Activated CD4-positive, alpha-beta T cell treated with anti-CD3 and anti-CD28 coated beads for 36 hours (primary cell): ENCODE measurements around the gene POU1F1. TPM values are rescaled to one million over a fixed set of nuclear protein-coding genes. Genes with fewer than 3 reads are reported as not detected.
"Not testable (repeated sequence)": the region's sequence is repeated elsewhere in the genome, so short reads cannot be mapped to it uniquely, and the experiment has no call there.

Experiments used
- ATAC-seq: fragments of 200-7000 bp; cut with Tn5 transposase; one replicate; pipeline ENCODE4 v1.10.0; 2021; ENCODE audit warnings: mild to moderate bottlenecking, moderate library complexity
- CTCF ChIA-PET: fragments of 350-600 bp; sonication (Branson Sonifier 250); formaldehyde crosslinking; loops from one replicate; lab custom pipeline; 2021; ENCODE audit warnings: antibody characterized with exemption; lab: Charles Lee
- POLR2A ChIA-PET: fragments of 350-600 bp; sonication (Branson Sonifier 250); formaldehyde crosslinking; loops from one replicate; lab custom pipeline; 2021; ENCODE audit warnings: antibody characterized with exemption, inconsistent platforms; lab: Charles Lee
- DNase-seq: peaks from one replicate; pipeline ENCODE4 v3.0.0-alpha.2; 2020
- H3K27ac Mint-ChIP-seq: one replicate; pipeline ENCODE4 v1.8.0; 2021; ENCODE audit warnings: mixed read lengths
- H3K27me3 Mint-ChIP-seq: one replicate; pipeline ENCODE4 v1.8.0; 2021; ENCODE audit warnings: mixed read lengths
- H3K36me3 Mint-ChIP-seq: one replicate; pipeline ENCODE4 v1.8.0; 2021; ENCODE audit warnings: low read depth, mixed read lengths
- H3K4me1 Mint-ChIP-seq: one replicate; pipeline ENCODE4 v1.8.0; 2021; ENCODE audit warnings: mixed read lengths
- H3K4me3 Mint-ChIP-seq: one replicate; pipeline ENCODE4 v1.8.0; 2021; ENCODE audit warnings: mild to moderate bottlenecking, moderate library complexity, mixed read lengths
- H3K9me3 Mint-ChIP-seq: one replicate; pipeline ENCODE4 v1.8.0; 2021; ENCODE audit warnings: low read depth, mixed read lengths
- intact Hi-C, 2 experiments: fragments of 100-400 bp; cut with DNase I in 1 of 2; cut with micrococcal nuclease in 1 of 2; formaldehyde crosslinking; loops; one replicate each; pipeline versions ENCODE4 v1.14.2 to v1.15.1; 2022 to 2024; cut with DNase I, micrococcal nuclease
- total RNA-seq, 2 experiments: library from RNA; stranded (reverse); gene quantifications; one replicate each; pipeline ENCODE4 v1.2.3, GENCODE V29; 2021

POU1F1 gene
- total RNA-seq, 2 experiments from 2014 or later: not detected

DNA sequence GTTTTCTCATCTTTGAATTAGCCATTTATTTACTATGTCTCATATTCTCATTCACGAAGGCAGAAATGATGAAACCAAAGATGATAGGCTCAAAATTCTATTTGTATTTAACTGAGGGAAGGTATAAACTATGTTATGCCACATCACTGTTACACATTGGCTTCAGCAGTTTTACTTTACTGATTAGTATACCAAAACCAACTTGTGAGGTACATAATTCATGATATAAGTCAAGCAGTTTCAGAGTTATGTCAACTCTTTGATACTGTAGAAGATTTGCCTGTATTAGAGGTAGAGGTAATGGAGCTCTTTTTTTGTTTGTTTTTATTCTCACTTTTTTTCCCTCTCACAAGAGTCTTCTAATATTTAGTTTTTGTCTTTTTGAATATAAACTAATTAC lies 26.4 kb downstream of the POU1F1 start:
- Mint-ChIP-seq H3K27ac (no peak overlapping the region), H3K4me1 (peaks cover 8% of the 10 kb centered on the region), H3K27me3 (no peaks in the 10 kb centered on the region), H3K9me3 (no peaks in the 10 kb centered on the region), H3K4me3 (no peak overlapping the region), H3K36me3 (peaks cover 27% of the 10 kb centered on the region)
- DNase-seq (no peak), ATAC-seq (no peak)
- POLR2A ChIA-PET: no interaction called here
- CTCF ChIA-PET: interaction anchor here (2.6 kb wide), 1 partner anchor 10 kb away, joined by 20 read pairs; no protein-coding TSS in a partner anchor
- intact Hi-C loops: no loop called here

DNA sequence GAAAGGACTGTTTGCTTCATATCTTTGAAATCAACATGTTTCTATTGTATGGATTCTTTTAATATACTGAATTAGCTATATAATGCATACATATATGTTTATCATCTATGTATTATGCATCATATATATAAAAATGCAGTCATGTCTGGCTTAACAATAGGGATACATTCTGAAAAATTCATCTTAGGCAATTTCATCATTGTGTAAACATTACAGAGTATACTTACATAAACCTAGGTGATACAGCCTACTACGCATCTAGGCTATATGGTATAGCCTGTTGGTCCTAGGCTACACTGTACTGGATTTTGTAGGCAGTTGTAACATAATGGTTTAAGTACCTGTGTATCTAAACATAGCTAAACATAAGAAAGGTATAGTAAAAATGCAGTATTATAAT lies 27.6 kb downstream of the POU1F1 start:
- Mint-ChIP-seq H3K4me3 (no peak overlapping the region), H3K4me1 (peaks cover 11% of the 10 kb centered on the region), H3K27me3 (no peaks in the 10 kb centered on the region), H3K36me3 (peaks cover 25% of the 10 kb centered on the region), H3K9me3 (no peaks in the 10 kb centered on the region), H3K27ac (no peak overlapping the region)
- ChIA-PET CTCF (interaction anchor here (2.6 kb wide), 1 partner anchor 11 kb away, joined by 20 read pairs; no protein-coding TSS in a partner anchor), POLR2A (no interaction called here)
- DNase-seq (no peak), ATAC-seq (no peak)
- intact Hi-C loops: no loop called here

GRCh38 chr3:87248231-87248630 lies 28.2 kb downstream of the POU1F1 start:
- CTCF ChIA-PET: not testable (repeated sequence)

GRCh38 chr3:87247430-87247773 lies 29.0 kb downstream of the POU1F1 start:
- ATAC-seq: peak; percentile 26
- peaks cover 20% of the 10 kb centered on the region for H3K36me3 Mint-ChIP-seq
- H3K9me3 Mint-ChIP-seq: no peaks in the 10 kb centered on the region
- CTCF ChIA-PET: interaction anchor here (0.8 to 1.7 kb wide), 2 partner anchors 12 to 24 kb away, joined by 3 to 10 read pairs; no protein-coding TSS in a partner anchor
- H3K27me3 Mint-ChIP-seq: no peaks in the 10 kb centered on the region
- H3K4me3 Mint-ChIP-seq: no peak overlapping the region
- DNase-seq: no peak
- intact Hi-C loops: no loop called here
- H3K4me1 Mint-ChIP-seq: peaks cover 11% of the 10 kb centered on the region
- POLR2A ChIA-PET: no interaction called here
- H3K27ac Mint-ChIP-seq: no peak overlapping the region

More at GRCh38 chr3:87248231-87248630, 28.2 kb downstream of the POU1F1 start:
- ATAC-seq, H3K9me3 Mint-ChIP-seq, POLR2A ChIA-PET, H3K27ac Mint-ChIP-seq, H3K4me3 Mint-ChIP-seq, DNase-seq, intact Hi-C loops, H3K27me3 Mint-ChIP-seq: not testable (repeated sequence)
- peaks cover 11% of the 10 kb centered on the region for H3K4me1 Mint-ChIP-seq
- peaks cover 22% of the 10 kb centered on the region for H3K36me3 Mint-ChIP-seq

DNA sequence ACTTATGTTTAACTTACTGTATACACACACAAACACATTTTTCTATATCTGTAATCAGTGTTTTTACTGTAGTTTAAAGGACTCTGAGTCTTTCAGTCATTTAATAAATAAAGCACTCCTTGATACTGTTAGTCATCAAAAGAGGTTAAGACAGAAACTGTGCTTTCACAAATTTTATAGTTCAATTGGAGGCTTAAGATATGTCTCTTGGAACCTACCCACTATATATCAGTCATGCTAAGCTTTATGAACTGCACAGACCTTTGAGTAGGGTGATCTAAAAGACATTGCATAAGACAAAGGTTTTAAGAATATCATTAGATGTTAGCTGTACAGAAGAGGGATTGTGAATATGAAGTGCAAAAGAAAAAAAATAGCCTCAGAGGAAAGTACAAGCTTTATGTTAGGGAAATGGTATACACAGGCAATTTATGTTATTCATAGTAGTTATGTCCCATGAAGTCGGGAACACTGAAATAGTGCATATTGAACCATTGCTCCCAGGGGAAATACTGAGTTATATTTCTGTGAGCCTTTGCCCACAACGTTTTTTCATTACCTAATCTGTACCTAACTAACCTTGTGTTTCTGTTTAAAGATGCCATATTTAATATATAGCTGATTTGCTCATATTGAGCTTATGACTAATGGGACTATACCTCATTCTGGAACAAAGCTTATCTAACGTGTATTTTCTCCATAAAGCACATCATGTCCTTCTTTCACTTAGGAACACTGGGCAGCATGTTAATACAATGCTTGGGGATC lies 29.5 kb downstream of the POU1F1 start:
- Mint-ChIP-seq H3K27ac (peak overlapping the region; percentile 33), H3K4me3 (no peak overlapping the region), H3K4me1 (peaks cover 12% of the 10 kb centered on the region), H3K27me3 (no peaks in the 10 kb centered on the region), H3K9me3 (no peaks in the 10 kb centered on the region), H3K36me3 (peaks cover 19% of the 10 kb centered on the region)
- no peak for DNase-seq
- intact Hi-C loops: no loop called here
- ChIA-PET POLR2A (no interaction called here), CTCF (interaction anchor here (0.8 to 1.7 kb wide), 2 partner anchors 13 to 24 kb away, joined by 3 to 10 read pairs; no protein-coding TSS in a partner anchor)
- ATAC-seq: peak; percentile 66

GRCh38 chr3:87236093-87236492 lies 40.3 kb downstream of the POU1F1 start:
- CTCF ChIA-PET: interaction anchor here (0.7 to 1.6 kb wide), 2 partner anchors 11 to 35 kb away, joined by 3 to 4 read pairs; no protein-coding TSS in a partner anchor
- no peak overlapping the region for H3K4me3 Mint-ChIP-seq
- intact Hi-C loops: no loop called here
- H3K27ac Mint-ChIP-seq: no peak overlapping the region
- no peak for DNase-seq
- no peaks in the 10 kb centered on the region for H3K27me3 Mint-ChIP-seq
- no peak for ATAC-seq
- H3K36me3 Mint-ChIP-seq: peaks cover 24% of the 10 kb centered on the region
- H3K4me1 Mint-ChIP-seq: peaks cover 33% of the 10 kb centered on the region
- H3K9me3 Mint-ChIP-seq: no peaks in the 10 kb centered on the region
- POLR2A ChIA-PET: no interaction called here

DNA sequence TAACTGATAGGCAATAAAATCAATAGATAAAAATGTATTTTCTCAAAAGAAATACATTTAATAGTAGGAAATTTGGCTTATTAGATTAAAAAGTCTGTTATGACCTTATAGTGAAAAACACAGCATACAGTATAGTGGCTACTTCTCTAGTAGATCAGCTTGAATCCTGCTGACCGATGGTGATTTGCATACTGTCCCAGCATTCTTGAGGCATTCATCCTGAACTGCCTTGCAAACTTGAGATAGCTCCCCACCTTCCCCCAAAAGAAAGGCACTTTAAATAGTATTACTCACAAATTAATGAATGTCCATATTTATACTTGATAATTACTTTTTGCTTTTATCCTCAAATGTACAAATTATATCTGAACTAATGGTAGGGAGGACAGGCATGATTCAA lies 42.6 kb downstream of the POU1F1 start:
- H3K36me3 Mint-ChIP-seq: peaks cover 19% of the 10 kb centered on the region
- DNase-seq: no peak
- no peaks in the 10 kb centered on the region for H3K27me3 Mint-ChIP-seq
- intact Hi-C loops: no loop called here
- CTCF ChIA-PET: no interaction called here
- H3K4me3 Mint-ChIP-seq: no peak overlapping the region
- H3K4me1 Mint-ChIP-seq: peaks cover 43% of the 10 kb centered on the region
- no peaks in the 10 kb centered on the region for H3K9me3 Mint-ChIP-seq
- no peak for ATAC-seq
- H3K27ac Mint-ChIP-seq: no peak overlapping the region
- POLR2A ChIA-PET: no interaction called here

DNA sequence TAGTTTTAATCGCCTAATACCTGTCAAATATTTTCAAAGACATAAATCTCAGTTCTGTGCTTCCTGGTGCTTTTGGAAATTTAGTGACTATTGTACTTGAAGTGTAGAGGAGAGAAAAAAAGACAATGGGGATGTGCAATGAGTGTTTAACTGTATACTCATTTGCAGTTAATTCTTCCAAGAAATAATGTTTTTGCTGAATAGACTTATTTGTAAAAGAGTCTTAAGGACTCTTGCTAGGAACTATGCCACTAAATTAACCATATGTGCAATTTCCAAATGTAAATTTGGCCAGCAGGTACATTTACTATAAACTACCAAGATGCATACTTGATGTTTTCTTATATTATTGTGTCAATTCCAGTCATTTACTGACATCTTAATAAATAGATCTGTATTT lies 47.3 kb downstream of the POU1F1 start:
- Mint-ChIP-seq H3K27me3 (peaks cover 2% of the 10 kb centered on the region), H3K4me1 (peaks cover 52% of the 10 kb centered on the region), H3K27ac (no peak overlapping the region), H3K4me3 (peak overlapping the region; percentile 97), H3K9me3 (no peaks in the 10 kb centered on the region), H3K36me3 (peaks cover 9% of the 10 kb centered on the region)
- DNase-seq: no peak
- intact Hi-C loops: loop anchor here in 1 of 2 experiments (5.0 kb wide), 1 partner anchor 828 kb away; the partner anchor contains the start of genes CGGBP1 and ZNF654
- ChIA-PET POLR2A (no interaction called here), CTCF (no interaction called here)
- no peak for ATAC-seq

DNA sequence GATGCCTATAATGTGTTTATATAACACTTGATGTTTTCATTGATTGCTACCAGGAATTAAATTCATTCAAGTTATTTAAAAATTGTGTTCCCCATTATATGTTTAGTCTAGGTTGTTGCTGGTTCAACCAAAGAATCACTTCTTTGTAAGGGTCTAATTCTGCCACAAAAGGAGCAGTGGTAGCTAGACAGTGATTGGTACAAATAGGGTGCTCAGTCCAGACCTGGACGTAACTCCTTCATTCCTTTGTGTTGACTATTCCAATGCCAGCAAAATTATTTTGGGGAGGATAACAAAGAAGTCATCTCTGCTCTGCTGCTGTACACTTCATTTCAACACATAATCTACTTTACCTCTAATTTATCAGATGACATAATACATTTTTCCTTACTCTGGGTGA lies 48.1 kb downstream of the POU1F1 start:
- ATAC-seq (no peak), DNase-seq (no peak)
- H3K9me3 Mint-ChIP-seq: no peaks in the 10 kb centered on the region
- POLR2A ChIA-PET: no interaction called here
- CTCF ChIA-PET: interaction anchor here (0.6 to 1.5 kb wide), 4 partner anchors 34 to 168 kb away, joined by 3 to 4 read pairs (median 4); no protein-coding TSS in a partner anchor
- intact Hi-C loops: loop anchor here in 1 of 2 experiments (5.0 kb wide), 1 partner anchor 829 kb away; the partner anchor contains the start of genes CGGBP1 and ZNF654
- H3K27ac Mint-ChIP-seq: no peak overlapping the region
- H3K27me3 Mint-ChIP-seq: peaks cover 2% of the 10 kb centered on the region
- peaks cover 49% of the 10 kb centered on the region for H3K4me1 Mint-ChIP-seq
- peak overlapping the region; percentile 97 for H3K4me3 Mint-ChIP-seq
- H3K36me3 Mint-ChIP-seq: peaks cover 9% of the 10 kb centered on the region

GRCh38 chr3:87227835-87228144 lies 48.6 kb downstream of the POU1F1 start:
- intact Hi-C loops: loop anchor here (1.0 to 5.0 kb wide), 2 partner anchors 830 to 922 kb away; partner anchors contain the start of genes C3orf38 (in 1 of the 2), CGGBP1 (in 1 of the 2) and ZNF654 (in 1 of the 2)
- ChIA-PET POLR2A (no interaction called here), CTCF (interaction anchor here (1.0 to 1.5 kb wide), 2 partner anchors 34 to 48 kb away, joined by 3 to 4 read pairs; no protein-coding TSS in a partner anchor)
- H3K9me3 Mint-ChIP-seq: peaks cover 3% of the 10 kb centered on the region
- H3K36me3 Mint-ChIP-seq: peaks cover 9% of the 10 kb centered on the region
- DNase-seq (no peak), ATAC-seq (no peak)
- H3K4me3 Mint-ChIP-seq: peak overlapping the region; percentile 97
- H3K27ac Mint-ChIP-seq: peak overlapping the region; percentile 96
- H3K27me3 Mint-ChIP-seq: peaks cover 5% of the 10 kb centered on the region
- peaks cover 44% of the 10 kb centered on the region for H3K4me1 Mint-ChIP-seq

DNA sequence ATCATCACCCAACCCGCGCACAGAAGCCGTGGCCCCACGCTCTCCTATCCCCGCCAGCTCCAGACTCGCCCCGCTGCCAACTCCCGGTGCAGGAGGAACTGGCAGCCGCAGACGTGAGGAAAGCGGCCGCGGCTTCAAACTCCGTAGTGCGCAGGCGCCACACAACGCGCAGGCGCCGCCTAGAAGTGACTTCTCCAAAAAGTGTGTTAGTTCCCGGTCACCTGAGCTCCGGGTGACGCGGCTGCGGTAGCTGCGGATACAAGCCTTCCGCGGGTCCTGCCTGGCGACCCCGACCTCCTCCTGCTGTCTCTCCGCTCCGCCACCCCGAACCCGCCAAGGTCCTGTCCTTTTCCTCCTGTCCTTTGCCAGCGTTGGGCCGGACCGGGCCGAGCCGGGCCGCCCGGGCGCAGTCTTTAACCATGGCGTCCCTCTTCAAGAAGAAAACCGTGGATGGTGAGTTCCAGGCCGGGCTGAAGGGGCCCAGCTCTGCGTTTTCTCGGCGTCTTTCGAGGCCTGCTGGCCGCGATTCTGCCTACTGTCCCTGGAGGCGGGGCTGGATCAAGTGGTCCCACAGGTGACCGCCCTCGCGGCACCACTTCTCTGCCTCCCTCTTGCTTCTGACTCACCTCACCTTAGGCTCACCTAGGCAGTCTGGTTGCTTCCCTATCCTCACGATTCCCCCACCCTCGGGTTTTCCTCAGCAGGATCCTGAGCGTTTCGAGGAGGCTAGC lies 49.1 kb downstream of the POU1F1 start, which contains the start of gene CHMP2B:
TSS of gene CHMP2B (plus strand) at position 206 of the 731 bp plus-strand sequence. CDS start at position 420, 214 bp downstream.
- peak; percentile 94 for ATAC-seq
- ChIA-PET POLR2A (interaction anchor here (0.6 kb wide), 3 partner anchors 89 to 1357 kb away, joined by 3 read pairs; no protein-coding TSS in a partner anchor), CTCF (interaction anchor here (1.0 to 1.9 kb wide), 4 partner anchors 32 to 59 kb away, joined by 3 to 4 read pairs (median 4); no protein-coding TSS in a partner anchor)
- Mint-ChIP-seq H3K36me3 (peaks cover 9% of the 10 kb centered on the region), H3K27me3 (peaks cover 9% of the 10 kb centered on the region), H3K4me1 (peaks cover 40% of the 10 kb centered on the region), H3K4me3 (peak within 1 kb of the TSS; percentile 97), H3K27ac (peak within 1 kb of the TSS; percentile 96), H3K9me3 (peaks cover 3% of the 10 kb centered on the region)
- intact Hi-C loops: loop anchor here (1.0 to 5.0 kb wide), 2 partner anchors 830 to 922 kb away; partner anchors contain the start of genes C3orf38 (in 1 of the 2), CGGBP1 (in 1 of the 2) and ZNF654 (in 1 of the 2)
- DNase-seq: peak; percentile 94
